ENCODE results near the gene CHD9NB.
A peak's percentile ranks its signal among the peaks of the same experiment; 100 is the strongest.

DNA sequence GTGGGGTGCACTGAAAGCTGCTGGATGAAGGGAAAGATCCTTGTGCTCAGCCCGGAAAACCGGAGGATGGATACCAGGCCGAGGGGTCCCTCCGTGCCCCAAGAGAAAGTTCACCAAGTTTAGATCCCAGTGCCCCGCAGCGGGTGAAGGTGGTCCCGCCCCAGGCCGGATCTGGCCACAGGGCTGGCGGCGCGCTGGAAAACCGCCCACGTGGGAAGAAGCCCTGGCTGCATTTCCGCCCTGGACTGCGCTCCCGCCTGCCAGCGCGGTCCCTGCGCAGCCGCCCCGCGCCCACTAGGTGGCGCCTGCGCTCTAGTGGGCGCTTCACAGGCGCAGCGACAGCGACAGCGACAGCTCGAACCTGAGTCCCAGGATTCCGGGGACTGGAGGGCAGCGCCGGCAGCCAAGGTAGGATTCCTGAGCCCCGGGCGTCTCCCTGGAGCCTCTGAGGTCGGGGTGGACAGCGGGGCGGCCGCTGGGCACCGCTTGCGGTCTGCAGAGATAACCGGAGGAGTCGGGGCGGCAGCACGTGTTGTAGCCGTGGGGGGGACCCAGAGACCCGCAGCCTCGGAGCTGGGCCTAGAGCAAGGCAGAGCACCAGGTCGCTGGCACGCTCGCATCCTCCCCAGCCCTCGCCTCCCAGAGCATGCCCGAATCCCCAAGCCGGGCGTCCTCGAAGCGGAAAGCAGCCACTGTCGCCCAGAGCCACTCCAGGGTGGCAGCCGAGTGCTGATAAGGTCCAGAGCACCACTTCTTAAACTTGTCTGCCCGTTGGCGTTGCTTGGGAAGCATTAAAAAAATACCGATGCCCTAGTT lies 2.2 kb upstream of the CHD9NB start, which contains the start of gene CHD9:
- TF ChIP-seq EP300 (IDR thresholded peaks at IDR 0.05): no peak
- TF ChIP-seq, protein P1, sequence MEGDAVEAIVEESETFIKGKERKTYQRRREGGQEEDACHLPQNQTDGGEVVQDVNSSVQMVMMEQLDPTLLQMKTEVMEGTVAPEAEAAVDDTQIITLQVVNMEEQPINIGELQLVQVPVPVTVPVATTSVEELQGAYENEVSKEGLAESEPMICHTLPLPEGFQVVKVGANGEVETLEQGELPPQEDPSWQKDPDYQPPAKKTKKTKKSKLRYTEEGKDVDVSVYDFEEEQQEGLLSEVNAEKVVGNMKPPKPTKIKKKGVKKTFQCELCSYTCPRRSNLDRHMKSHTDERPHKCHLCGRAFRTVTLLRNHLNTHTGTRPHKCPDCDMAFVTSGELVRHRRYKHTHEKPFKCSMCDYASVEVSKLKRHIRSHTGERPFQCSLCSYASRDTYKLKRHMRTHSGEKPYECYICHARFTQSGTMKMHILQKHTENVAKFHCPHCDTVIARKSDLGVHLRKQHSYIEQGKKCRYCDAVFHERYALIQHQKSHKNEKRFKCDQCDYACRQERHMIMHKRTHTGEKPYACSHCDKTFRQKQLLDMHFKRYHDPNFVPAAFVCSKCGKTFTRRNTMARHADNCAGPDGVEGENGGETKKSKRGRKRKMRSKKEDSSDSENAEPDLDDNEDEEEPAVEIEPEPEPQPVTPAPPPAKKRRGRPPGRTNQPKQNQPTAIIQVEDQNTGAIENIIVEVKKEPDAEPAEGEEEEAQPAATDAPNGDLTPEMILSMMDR (IDR thresholded peaks at IDR 0.05): peak; percentile 98
